NCI-H2107 treated with DMSO at 0.1 percent for 48 hours (cell line): Measurements from ENCODE around the gene TFR2.

Source experiments
- DNase-seq: peaks from one replicate; lab custom pipeline; 2025; ENCODE audit not compliant: unreplicated experiment; lab: John Stamatoyannopoulos, UW

TFR2 gene

GRCh38 chr7:100588438-100588837 is 52.9 kb downstream of the TFR2 start:
- DNase-seq = no peak

- peak; percentile 99 for DNase-seq
Measured at GRCh38 chr7:100586266-100587025, 54.9 kb downstream of the TFR2 start, which contains the start of gene FBXO24. TSS of gene FBXO24 (plus strand) at chr7:100586328. CDS start at chr7:100586626, 298 bp downstream.

- DNase-seq = peak; percentile 32
Measured at GRCh38 chr7:100585511-100586265, 55.7 kb downstream of the TFR2 start, which contains the start of gene LRCH4. TSS of gene LRCH4 (minus strand) at chr7:100586129. CDS start at chr7:100586100, 29 bp downstream.

- DNase-seq = peak; percentile 25
Measured at GRCh38 chr7:100584683-100585510, 56.5 kb downstream of the TFR2 start.

- DNase-seq = no peak
Measured at GRCh38 chr7:100584054-100584682, 57.2 kb downstream of the TFR2 start.

- no peak for DNase-seq
Measured at GRCh38 chr7:100583132-100584053, 58.0 kb downstream of the TFR2 start.

- no peak for DNase-seq
Measured at GRCh38 chr7:100582650-100583049, 58.7 kb downstream of the TFR2 start.

GRCh38 chr7:100582041-100582579 is 59.2 kb downstream of the TFR2 start:
- DNase-seq = no peak

GRCh38 chr7:100580466-100581283 is 60.7 kb downstream of the TFR2 start:
- no peak for DNase-seq

GRCh38 chr7:100578246-100579183 is 62.8 kb downstream of the TFR2 start:
- DNase-seq = no peak

- DNase-seq = no peak
Measured at GRCh38 chr7:100577507-100577906, 63.8 kb downstream of the TFR2 start.

GRCh38 chr7:100577103-100577502 is 64.2 kb downstream of the TFR2 start:
- DNase-seq = no peak

- DNase-seq = no peak
Measured at GRCh38 chr7:100576384-100576993, 64.9 kb downstream of the TFR2 start.

GRCh38 chr7:100575746-100576383 is 65.5 kb downstream of the TFR2 start:
- no peak for DNase-seq

- DNase-seq = no peak
Measured at GRCh38 chr7:100575206-100575631, 66.1 kb downstream of the TFR2 start.

- no peak for DNase-seq
Measured at GRCh38 chr7:100574362-100575205, 66.8 kb downstream of the TFR2 start.
